ENCODE results near the gene SLC7A11. TPM values are rescaled to one million over a fixed set of nuclear protein-coding genes. Genes with fewer than 3 reads are reported as not detected.

The SLC7A11 gene
- total RNA-seq, 4 donors from 2014 or later, result 6.2 to 39.8 (median 8.8) TPM

GRCh38 chr4:138164208-138164607, 77.9 kb downstream of the SLC7A11 start:
- WGBS, 2 donors, result 95 to 100% methylated on average over 1 of the region's 1 CpG
- intact Hi-C loops (cut with DNase I), result no loop called here
- DNase-seq, result no peak
- H3K27ac ChIP-seq, result no peak overlapping the region
- no peaks in the 10 kb centered on the region for H3K27me3 ChIP-seq
- H3K9me3 ChIP-seq, result no peaks in the 10 kb centered on the region
- TF ChIP-seq POLR2A (IDR thresholded peaks at IDR 0.05), result no peak
- TF ChIP-seq, protein P1, sequence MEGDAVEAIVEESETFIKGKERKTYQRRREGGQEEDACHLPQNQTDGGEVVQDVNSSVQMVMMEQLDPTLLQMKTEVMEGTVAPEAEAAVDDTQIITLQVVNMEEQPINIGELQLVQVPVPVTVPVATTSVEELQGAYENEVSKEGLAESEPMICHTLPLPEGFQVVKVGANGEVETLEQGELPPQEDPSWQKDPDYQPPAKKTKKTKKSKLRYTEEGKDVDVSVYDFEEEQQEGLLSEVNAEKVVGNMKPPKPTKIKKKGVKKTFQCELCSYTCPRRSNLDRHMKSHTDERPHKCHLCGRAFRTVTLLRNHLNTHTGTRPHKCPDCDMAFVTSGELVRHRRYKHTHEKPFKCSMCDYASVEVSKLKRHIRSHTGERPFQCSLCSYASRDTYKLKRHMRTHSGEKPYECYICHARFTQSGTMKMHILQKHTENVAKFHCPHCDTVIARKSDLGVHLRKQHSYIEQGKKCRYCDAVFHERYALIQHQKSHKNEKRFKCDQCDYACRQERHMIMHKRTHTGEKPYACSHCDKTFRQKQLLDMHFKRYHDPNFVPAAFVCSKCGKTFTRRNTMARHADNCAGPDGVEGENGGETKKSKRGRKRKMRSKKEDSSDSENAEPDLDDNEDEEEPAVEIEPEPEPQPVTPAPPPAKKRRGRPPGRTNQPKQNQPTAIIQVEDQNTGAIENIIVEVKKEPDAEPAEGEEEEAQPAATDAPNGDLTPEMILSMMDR (IDR thresholded peaks at IDR 0.05), result no peak
- H3K4me1 ChIP-seq, result no peaks in the 10 kb centered on the region
- no peak overlapping the region for H3K4me3 ChIP-seq (replicated peaks in 1 of 3)
- no peaks in the 10 kb centered on the region for H3K36me3 ChIP-seq

DNA sequence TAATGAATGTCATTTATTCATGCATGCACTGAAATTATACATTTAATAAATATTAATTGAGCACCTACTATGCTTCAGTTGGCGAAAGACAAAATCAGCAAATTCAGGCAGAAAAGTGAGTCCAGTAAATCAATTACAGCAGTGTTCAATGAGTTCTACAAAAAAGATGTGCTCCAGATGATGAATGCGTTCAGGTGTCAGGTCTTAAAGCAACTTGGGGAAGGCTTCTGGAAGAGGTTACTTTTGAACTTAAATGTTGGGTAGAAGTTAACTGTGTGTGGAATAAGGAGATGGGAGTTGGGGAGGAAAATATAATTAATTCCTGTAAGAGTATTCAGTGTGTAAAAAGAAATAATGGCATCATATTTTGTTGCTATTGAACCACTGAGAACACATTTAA, 79.0 kb downstream of the SLC7A11 start:
- no peak overlapping the region for H3K27ac ChIP-seq
- WGBS, 2 donors, result 96% methylated on average over 2 of the region's 2 CpGs
- intact Hi-C loops (cut with DNase I), result no loop called here

DNA sequence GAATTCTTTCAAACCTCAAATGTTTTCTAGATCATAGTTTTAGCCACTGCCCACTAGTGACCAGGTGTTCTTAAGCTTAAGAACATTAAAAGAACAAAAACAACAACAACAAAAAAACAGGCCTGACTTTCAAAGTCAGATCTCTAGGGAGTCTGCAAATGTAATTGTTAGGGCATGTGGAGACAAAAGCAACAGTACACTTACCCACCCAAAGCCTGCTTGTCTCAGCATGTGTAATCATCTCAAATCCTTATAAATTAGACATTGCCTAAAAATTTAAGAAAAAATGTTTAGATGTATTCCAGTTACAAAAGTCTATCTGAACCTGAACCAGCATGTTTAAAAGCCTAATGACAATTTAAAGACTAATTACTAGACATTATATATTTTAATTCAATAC, 79.9 kb downstream of the SLC7A11 start:
- no peak overlapping the region for H3K27ac ChIP-seq
- H3K4me1 ChIP-seq, result no peaks in the 10 kb centered on the region
- no peak overlapping the region for H3K4me3 ChIP-seq (replicated peaks in 1 of 3)
- no peak for DNase-seq
- H3K27me3 ChIP-seq, result no peaks in the 10 kb centered on the region
- no peak for TF ChIP-seq POLR2A (IDR thresholded peaks at IDR 0.05)
- TF ChIP-seq, protein P1 (IDR thresholded peaks at IDR 0.05), result no peak
- intact Hi-C loops (cut with DNase I), result no loop called here
- H3K36me3 ChIP-seq, result no peaks in the 10 kb centered on the region
- no peaks in the 10 kb centered on the region for H3K9me3 ChIP-seq

More for the DNA sequence above, 79.0 kb downstream of the SLC7A11 start:
- no peaks in the 10 kb centered on the region for H3K9me3 ChIP-seq
- H3K4me3 ChIP-seq (replicated peaks in 1 of 3), result no peak overlapping the region
- TF ChIP-seq, protein P1 (IDR thresholded peaks at IDR 0.05), result no peak
- no peak for TF ChIP-seq POLR2A (IDR thresholded peaks at IDR 0.05)
- no peak for DNase-seq
- H3K36me3 ChIP-seq, result no peaks in the 10 kb centered on the region
- no peaks in the 10 kb centered on the region for H3K4me1 ChIP-seq
- H3K27me3 ChIP-seq, result no peaks in the 10 kb centered on the region

DNA sequence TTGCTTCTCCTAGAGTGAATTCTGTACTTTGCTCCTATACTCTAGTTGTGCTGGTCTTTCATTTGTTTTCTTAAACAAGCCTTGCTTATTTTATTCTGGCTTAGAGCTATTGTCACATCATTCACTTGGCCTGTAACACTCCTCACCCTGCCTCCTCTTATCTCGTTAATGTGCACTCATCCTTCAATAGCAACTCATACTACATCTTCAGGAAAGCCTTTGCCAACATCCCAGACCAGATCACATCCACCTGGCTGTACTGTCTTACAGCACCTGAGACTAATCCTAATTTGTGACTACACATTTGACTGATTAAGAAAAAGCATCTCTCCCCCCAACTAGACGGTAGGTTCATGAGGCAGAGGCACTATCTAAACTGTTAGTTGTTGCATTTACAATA, 80.8 kb downstream of the SLC7A11 start:
- DNase-seq, result no peak
- intact Hi-C loops (cut with DNase I), result no loop called here
- Histone ChIP-seq H3K4me1 (no peaks in the 10 kb centered on the region), H3K9me3 (no peaks in the 10 kb centered on the region), H3K27ac (no peak overlapping the region), H3K27me3 (no peaks in the 10 kb centered on the region), H3K4me3 (replicated peaks in 1 of 3) (no peak overlapping the region), H3K36me3 (no peaks in the 10 kb centered on the region)
- 48 to 60% methylated on average over 2 of the region's 2 CpGs for WGBS, 2 donors
- TF ChIP-seq, protein P1 (IDR thresholded peaks at IDR 0.05), result no peak
- TF ChIP-seq POLR2A (IDR thresholded peaks at IDR 0.05), result no peak

DNA sequence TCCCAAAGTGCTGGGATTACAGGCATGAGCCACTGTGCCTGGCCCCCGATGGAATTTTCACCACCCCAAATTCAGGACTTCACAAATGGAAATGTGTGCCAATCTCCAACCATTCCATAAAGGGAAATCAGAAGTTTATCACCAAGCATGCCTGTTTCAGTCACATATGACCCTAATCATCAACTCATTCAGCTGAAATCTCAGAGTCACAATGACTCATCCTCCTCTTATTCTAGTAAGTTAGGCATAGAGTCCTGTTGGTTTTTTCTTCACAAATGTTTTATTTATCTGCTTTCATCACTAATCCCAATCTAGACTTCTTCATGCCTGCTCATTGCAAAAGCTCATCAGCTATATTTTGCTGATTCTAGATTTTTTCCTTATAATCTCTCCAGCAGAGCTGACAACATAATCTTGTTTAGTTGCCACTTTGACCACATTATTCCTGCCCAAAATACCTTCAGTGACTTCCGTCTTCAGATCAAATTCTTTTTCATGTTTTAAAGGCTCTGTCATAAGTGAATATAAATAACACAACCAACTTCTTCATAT, 83.3 kb downstream of the SLC7A11 start:
- Histone ChIP-seq H3K27ac (no peak overlapping the region), H3K4me3 (replicated peaks in 1 of 3) (no peak overlapping the region), H3K4me1 (no peaks in the 10 kb centered on the region), H3K36me3 (no peaks in the 10 kb centered on the region), H3K9me3 (no peaks in the 10 kb centered on the region), H3K27me3 (no peaks in the 10 kb centered on the region)
- DNase-seq, result no peak
- 93 to 96% methylated on average over 2 of the region's 2 CpGs for WGBS, 2 donors
- intact Hi-C loops (cut with DNase I), result no loop called here
- TF ChIP-seq, protein P1 (IDR thresholded peaks at IDR 0.05), result no peak
- no peak for TF ChIP-seq POLR2A (IDR thresholded peaks at IDR 0.05)

Data from thyroid gland (tissue), 4 donors.